ENCODE measurements around the gene SPATA2. TPM values are rescaled to one million over a fixed set of nuclear protein-coding genes. Genes with fewer than 3 reads are reported as not detected.

SPATA2 gene
- total and polyA plus RNA-seq, 2 of the 8 experiments (the other 6 are each of a cell fraction or from before 2014, with no cell fraction given) = 11.0 to 13.0 TPM

DNA sequence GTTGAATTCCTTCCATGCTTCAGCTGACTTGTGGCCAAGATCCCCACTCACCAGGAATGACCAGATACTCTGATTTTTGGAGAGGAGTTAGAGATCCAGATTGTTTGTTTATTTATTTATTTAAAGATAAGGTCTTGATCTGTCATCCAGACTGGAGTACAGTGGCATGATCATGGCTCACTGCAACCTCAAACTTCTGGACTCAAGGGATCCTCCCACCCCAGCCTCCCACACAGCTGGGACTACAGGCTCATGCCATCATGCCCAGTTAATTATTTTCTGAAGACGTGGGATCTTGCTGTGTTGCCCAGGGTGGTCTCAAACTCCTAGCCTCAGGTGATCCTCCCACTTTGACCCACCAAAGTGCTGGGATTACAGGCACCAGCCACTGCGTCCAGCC is 4.1 kb upstream of the SPATA2 start:
- TF ChIP-seq EGR1 (IDR thresholded peaks at IDR 0.05; ENCODE audit: borderline replicate concordance, low read depth, low read length) (no peak), KDM4A (IDR thresholded peaks at IDR 0.05; ENCODE audit: low read depth, low read length, severe bottlenecking) (no peak)
- FAIRE-seq (no peak), DNase-seq (ENCODE audit: low read depth in 1 of 2, low spot score in 2 of 2) (no peak)
- no peak overlapping the region for H3K14ac ChIP-seq (ENCODE audit: insufficient read length)
- H3K4me2 ChIP-seq (ENCODE audit: insufficient read depth in 1 of 2, low read depth in 2 of 2, low read length in 2 of 2) = no peak overlapping the region
- H4K91ac ChIP-seq (replicated peaks; ENCODE audit: insufficient read length, low read length) = no peak overlapping the region
- H3K23me2 ChIP-seq (ENCODE audit: low read depth, low read length) = peaks cover 4% of the 10 kb centered on the region; the same call in 1 of the 2 replicates
- H3K79me2 ChIP-seq (ENCODE audit: control insufficient read depth in 1 of 2, insufficient read depth in 2 of 2, low read length in 2 of 2) = peaks cover 0 to 6% of the 10 kb centered on the region in 2 experiments; a peak in 2 of 4 replicates
- 0 out of 7 replicates have a peak, but pooled peaks cover 0 to 2% (median 0%) of the 10 kb centered on the region in 4 experiments for H3K4me1 ChIP-seq (replicated peaks in 1 of 4; ENCODE audit: control insufficient read depth in 3 of 4, insufficient read depth in 4 of 4, low read length in 3 of 4)
- no peaks in the 10 kb centered on the region for H3K27me3 ChIP-seq (replicated peaks in 1 of 4; ENCODE audit: control insufficient read depth in 3 of 4, extremely low read depth in 1 of 4, insufficient read depth in 3 of 4, low read length in 3 of 4)
- no peaks in the 10 kb centered on the region for H3K9me3 ChIP-seq (ENCODE audit: insufficient read depth in 2 of 2, low read depth in 1 of 2, low read length in 1 of 2)
- no peak overlapping the region for H3K4me3 ChIP-seq (ENCODE audit: extremely low read depth in 1 of 4, insufficient read depth in 2 of 4, low read depth in 3 of 4, low read length in 4 of 4)
- no peak overlapping the region for H2BK12ac ChIP-seq (ENCODE audit: low read depth, low read length)
- H3K56ac ChIP-seq (replicated peaks; ENCODE audit: insufficient read length, low read depth, low read length) = no peak overlapping the region
- no peaks in the 10 kb centered on the region for H4K20me1 ChIP-seq (replicated peaks in 1 of 2; ENCODE audit: control insufficient read depth in 1 of 2, insufficient read depth in 2 of 2, low read length in 2 of 2)
- WGBS, 2 experiments (ENCODE audit: extremely low coverage in 1 of 2, insufficient coverage in 1 of 2, insufficient read length in 1 of 2, insufficient replicate concordance in 2 of 2, low coverage in 1 of 2, low lambda C conversion rate in 2 of 2, missing lambda C conversion rate in 1 of 2) = 88% methylated on average over 2 of the region's 2 CpGs; no CpG with 5 or more reads in 1 of the 2 experiments
- H2BK20ac ChIP-seq (ENCODE audit: low read length) = no peak overlapping the region
- H3K9ac ChIP-seq (replicated peaks in 1 of 4; ENCODE audit: extremely low read depth in 1 of 4, low read depth in 3 of 4, low read length in 3 of 4) = no peak overlapping the region
- no peak overlapping the region for H2AFZ ChIP-seq (ENCODE audit: low read length)
- POLR2A ChIA-PET (ENCODE audit: partially characterized antibody) = interaction anchor here (1.1 kb wide), 1 partner anchor 19 kb away, joined by 3 read pairs; no protein-coding TSS in a partner anchor
- H3K27ac ChIP-seq (ENCODE audit: low read depth, low read length) = no peak overlapping the region
- no peak overlapping the region for H2BK5ac ChIP-seq (ENCODE audit: low read depth, low read length)
- H4K8ac ChIP-seq (ENCODE audit: extremely low read depth, insufficient read depth, low read length) = no peak overlapping the region
- H2BK120ac ChIP-seq (replicated peaks; ENCODE audit: low read depth, low read length) = no peak overlapping the region
- H2BK15ac ChIP-seq (ENCODE audit: low read length) = no peak overlapping the region
- H2AK5ac ChIP-seq (ENCODE audit: low read depth, low read length) = 0 out of 2 replicates have a peak overlapping the region, but pooled peaks have one; percentile 24
- H3K79me1 ChIP-seq (ENCODE audit: low read depth, low read length) = no peaks in the 10 kb centered on the region
- no peak overlapping the region for H3K18ac ChIP-seq (ENCODE audit: extremely low read depth, low read length)
- H3K23ac ChIP-seq (ENCODE audit: insufficient read length) = no peak overlapping the region
- no peaks in the 10 kb centered on the region for H3K36me3 ChIP-seq (ENCODE audit: control insufficient read depth in 2 of 4, insufficient read depth in 4 of 4, low read length in 3 of 4)
- H3K4ac ChIP-seq (replicated peaks; ENCODE audit: insufficient read length, low read depth, low read length) = no peak overlapping the region
- no peak overlapping the region for H4K5ac ChIP-seq (ENCODE audit: insufficient read length, low read depth, low read length)
- CTCF ChIA-PET (ENCODE audit: partially characterized antibody) = interaction anchor here (0.9 to 1.1 kb wide), 3 partner anchors 10 to 32 kb away, joined by 3 to 5 read pairs (median 3); no protein-coding TSS in a partner anchor

Data from H1 (cell line).